Upper lobe of left lung (tissue), 6 donors: ENCODE data around the gene MLLT3. TPM values are rescaled to one million over a fixed set of nuclear protein-coding genes. Genes with fewer than 3 reads are reported as not detected.

Source experiments
- ATAC-seq, 2 donors: fragments of 200-7000 bp; cut with Tn5 transposase; one replicate each; pipeline ENCODE4 v1.9.1; 2022; ENCODE audit warnings: mild to moderate bottlenecking in 2 of 2, moderate library complexity in 2 of 2; ENCODE audit not compliant: low FRiP score in 2 of 2
- DNase-seq, 2 donors: peaks; one replicate each; pipeline ENCODE4 v3.0.0-alpha.2; 2019 to 2020
- H3K27ac ChIP-seq, 4 donors: fragments of 200-600 bp; sonication (generic); one replicate each; pipeline ENCODE4 v1.5.1; 2016 to 2019
- H3K27me3 ChIP-seq, 4 donors: fragments of 200-600 bp; sonication (generic); one replicate each; pipeline ENCODE4 v1.5.1; 2017 to 2019
- H3K36me3 ChIP-seq, 4 donors: fragments of 200-600 bp; sonication (generic); one replicate each; pipeline ENCODE4 v1.5.1; 2016 to 2019
- H3K4me1 ChIP-seq, 4 donors: fragments of 200-600 bp; sonication (generic); one replicate each; pipeline ENCODE4 v1.5.1; 2018 to 2019
- H3K4me3 ChIP-seq, 4 donors: fragments of 200-600 bp; sonication (generic); one replicate each; pipeline ENCODE4 v1.5.1; 2017 to 2019; ENCODE audit warnings: mild to moderate bottlenecking in 2 of 4, moderate library complexity in 1 of 4
- H3K9me3 ChIP-seq, 4 donors: fragments of 200-600 bp; sonication (generic); one replicate each; pipeline ENCODE4 v1.5.1; 2018 to 2019
- CTCF ChIP-seq, 6 experiments: fragments of 450-650 bp in 4 of 6; fragments of 200-600 bp in 2 of 6; sonication (generic) in 2 of 6; IDR thresholded peaks; one replicate each; pipeline ENCODE4 v1.5.1; 2016 to 2019; ENCODE audit warnings: antibody characterized with exemption in 6 of 6
- EP300 ChIP-seq, 4 donors: sonication (generic); formaldehyde crosslinking; IDR thresholded peaks; one replicate each; pipeline ENCODE4 v1.5.1; 2017; ENCODE audit warnings: antibody characterized with exemption in 4 of 4, control low read depth in 2 of 4
- POLR2A ChIP-seq, 4 donors: fragments of 450-650 bp; IDR thresholded peaks; one replicate each; pipeline ENCODE4 v1.5.1; 2016 to 2017; ENCODE audit warnings: antibody characterized with exemption in 4 of 4, mild to moderate bottlenecking in 2 of 4
- POLR2AphosphoS5 ChIP-seq, 2 donors: sonication (generic); formaldehyde crosslinking; IDR thresholded peaks; one replicate each; pipeline ENCODE4 v1.5.1; 2017; ENCODE audit warnings: antibody characterized with exemption in 2 of 2
- WGBS, 2 donors: methylation state at CpG; one replicate each; pipeline ENCODE4 v1.1.5; 2017 to 2018; 5-methylcytosine and 5-hydroxymethylcytosine counted together
- total RNA-seq, 6 donors: library from RNA; depleted of rRNA in 4 of 6; stranded (reverse); fragments of >200 nt in 4 of 6; gene quantifications; one replicate each; pipeline versions ENCODE4 v1.1.0 to v1.2.1, GENCODE V29; 2016 to 2021
- donor health status: DM: no; HTN: no; CAD: no; lungs with moderate emphysema.
- donor health status: DM: no; HTN: yes; CAD: no; lungs with severe emphysema.

The MLLT3 gene
- total RNA-seq, 6 donors from 2014 or later, result 13.8 to 30.4 (median 20.9) TPM

- H3K4me3 ChIP-seq, result no peak overlapping the region
- DNase-seq, result no peak
- no peaks in the 10 kb centered on the region for H3K4me1 ChIP-seq
- no peaks in the 10 kb centered on the region for H3K36me3 ChIP-seq
- no peak overlapping the region for H3K27ac ChIP-seq
- TF ChIP-seq POLR2AphosphoS5 (IDR thresholded peaks at IDR 0.05) (no peak), POLR2A (IDR thresholded peaks at IDR 0.05) (no peak), CTCF (IDR thresholded peaks at IDR 0.05) (no peak), EP300 (IDR thresholded peaks at IDR 0.05) (no peak)
- no peak for ATAC-seq
- H3K27me3 ChIP-seq, result no peaks in the 10 kb centered on the region
- peaks cover 5 to 14% (median 13%) of the 10 kb centered on the region in 4 donors for H3K9me3 ChIP-seq
Observed at GRCh38 chr9:20538092-20538491, 84.2 kb downstream of the MLLT3 start.

GRCh38 chr9:20537294-20537693 is 85.0 kb downstream of the MLLT3 start:
- Histone ChIP-seq H3K36me3 (no peaks in the 10 kb centered on the region), H3K27me3 (no peaks in the 10 kb centered on the region), H3K27ac (no peak overlapping the region), H3K9me3 (peaks cover 5 to 14% (median 13%) of the 10 kb centered on the region in 4 donors), H3K4me3 (no peak overlapping the region), H3K4me1 (no peaks in the 10 kb centered on the region)
- no peak for DNase-seq
- TF ChIP-seq POLR2AphosphoS5 (IDR thresholded peaks at IDR 0.05), result no peak
- no peak for TF ChIP-seq EP300 (IDR thresholded peaks at IDR 0.05)
- no peak for TF ChIP-seq CTCF (IDR thresholded peaks at IDR 0.05)
- TF ChIP-seq POLR2A (IDR thresholded peaks at IDR 0.05), result no peak
- WGBS, 2 donors, result 40 to 80% methylated on average over 2 of the region's 2 CpGs
- ATAC-seq, result no peak

GRCh38 chr9:20532584-20532983 is 89.7 kb downstream of the MLLT3 start:
- no peaks in the 10 kb centered on the region for H3K27me3 ChIP-seq
- no peak for TF ChIP-seq POLR2AphosphoS5 (IDR thresholded peaks at IDR 0.05)
- TF ChIP-seq CTCF (IDR thresholded peaks at IDR 0.05), result no peak
- no peak for TF ChIP-seq EP300 (IDR thresholded peaks at IDR 0.05)
- TF ChIP-seq POLR2A (IDR thresholded peaks at IDR 0.05), result no peak
- no peak overlapping the region for H3K4me3 ChIP-seq
- ATAC-seq (no peak), DNase-seq (no peak)
- no peak overlapping the region for H3K27ac ChIP-seq
- H3K9me3 ChIP-seq, result no peaks in the 10 kb centered on the region
- 86 to 95% methylated on average over 3 to 4 of the region's 4 CpGs for WGBS, 2 donors
- H3K4me1 ChIP-seq, result no peaks in the 10 kb centered on the region
- H3K36me3 ChIP-seq, result no peaks in the 10 kb centered on the region

GRCh38 chr9:20529837-20530236 is 92.5 kb downstream of the MLLT3 start:
- TF ChIP-seq EP300 (IDR thresholded peaks at IDR 0.05) (no peak), CTCF (IDR thresholded peaks at IDR 0.05) (no peak), POLR2A (IDR thresholded peaks at IDR 0.05) (no peak), POLR2AphosphoS5 (IDR thresholded peaks at IDR 0.05) (no peak)
- DNase-seq, result no peak
- no peak overlapping the region for H3K4me3 ChIP-seq
- no peaks in the 10 kb centered on the region for H3K27me3 ChIP-seq
- H3K9me3 ChIP-seq, result no peaks in the 10 kb centered on the region
- H3K36me3 ChIP-seq, result no peaks in the 10 kb centered on the region
- peaks cover 0 to 6% (median 2%) of the 10 kb centered on the region in 4 donors for H3K4me1 ChIP-seq
- ATAC-seq, result no peak
- no peak overlapping the region for H3K27ac ChIP-seq
- 68 to 94% methylated on average over 2 of the region's 2 CpGs for WGBS, 2 donors

GRCh38 chr9:20528253-20528652 is 94.0 kb downstream of the MLLT3 start:
- no peaks in the 10 kb centered on the region for H3K9me3 ChIP-seq
- H3K27ac ChIP-seq, result no peak overlapping the region
- no peak for DNase-seq
- TF ChIP-seq POLR2A (IDR thresholded peaks at IDR 0.05) (no peak), CTCF (IDR thresholded peaks at IDR 0.05) (no peak), POLR2AphosphoS5 (IDR thresholded peaks at IDR 0.05) (no peak), EP300 (IDR thresholded peaks at IDR 0.05) (no peak)
- 79 to 86% methylated on average over 5 of the region's 5 CpGs for WGBS, 2 donors
- H3K4me3 ChIP-seq, result no peak overlapping the region
- H3K36me3 ChIP-seq, result no peaks in the 10 kb centered on the region
- ATAC-seq, result no peak
- peaks cover 0 to 6% (median 2%) of the 10 kb centered on the region in 4 donors for H3K4me1 ChIP-seq
- no peaks in the 10 kb centered on the region for H3K27me3 ChIP-seq
